HG03558 (cell line): ENCODE results near the gene LKAAEAR1.
"Not testable (repeated sequence)": the region's sequence is repeated elsewhere in the genome, so short reads cannot be mapped to it uniquely, and the experiment has no call there.

ENCODE experiments used
- ATAC-seq: cut with Tn5 transposase; IDR thresholded peaks from one replicate; pipeline ENCODE4 v1.9.1; 2021; ENCODE audit warnings: moderate number of reproducible peaks; ENCODE audit not compliant: unreplicated experiment; ENCODE audit errors: extremely low read depth

LKAAEAR1 gene

GRCh38 chr20:64083804-64084684, at the start of gene LKAAEAR1:
TSS of gene LKAAEAR1 (minus strand) at chr20:64084398. CDS start at chr20:64084219, 179 bp downstream.
- no peak for ATAC-seq

- no peak for ATAC-seq
These were observed 47.2 kb upstream of the LKAAEAR1 start for GRCh38 chr20:64131406-64131805.

GRCh38 chr20:64130876-64131275, 46.7 kb upstream of the LKAAEAR1 start:
- no peak for ATAC-seq

- ATAC-seq, result no peak
These were observed 46.1 kb upstream of the LKAAEAR1 start for GRCh38 chr20:64130271-64130670.

GRCh38 chr20:64129146-64129782, 45.1 kb upstream of the LKAAEAR1 start:
- no peak for ATAC-seq

GRCh38 chr20:64123517-64123916, 39.3 kb upstream of the LKAAEAR1 start:
- ATAC-seq, result not testable (repeated sequence)

GRCh38 chr20:64122927-64123326, 38.7 kb upstream of the LKAAEAR1 start:
- not testable (repeated sequence) for ATAC-seq

- no peak for ATAC-seq
These were observed 37.4 kb upstream of the LKAAEAR1 start for GRCh38 chr20:64121586-64121985.

- no peak for ATAC-seq
These were observed 35.6 kb upstream of the LKAAEAR1 start for GRCh38 chr20:64119681-64120341.

- no peak for ATAC-seq
These were observed 35.1 kb upstream of the LKAAEAR1 start for GRCh38 chr20:64119301-64119680.

GRCh38 chr20:64117432-64117777, 33.2 kb upstream of the LKAAEAR1 start:
- ATAC-seq, result not testable (repeated sequence)

GRCh38 chr20:64116541-64117431, 32.6 kb upstream of the LKAAEAR1 start:
- no peak for ATAC-seq

- ATAC-seq, result no peak
These were observed 31.8 kb upstream of the LKAAEAR1 start for GRCh38 chr20:64116016-64116415.

- no peak for ATAC-seq
These were observed 31.1 kb upstream of the LKAAEAR1 start for GRCh38 chr20:64115171-64115911.

GRCh38 chr20:64114356-64114971, 30.3 kb upstream of the LKAAEAR1 start:
- no peak for ATAC-seq

- no peak for ATAC-seq
These were observed 29.7 kb upstream of the LKAAEAR1 start for GRCh38 chr20:64113796-64114355.

GRCh38 chr20:64113444-64113775, 29.2 kb upstream of the LKAAEAR1 start:
- ATAC-seq, result no peak

GRCh38 chr20:64112691-64113443, 28.7 kb upstream of the LKAAEAR1 start:
- ATAC-seq, result no peak
